GM23338 (cell line): ENCODE results near the gene BCL2. TPM values are rescaled to one million over a fixed set of nuclear protein-coding genes. Genes with fewer than 3 reads are reported as not detected.

Source experiments
- ATAC-seq: fragments of 200-7000 bp; cut with Tn5 transposase; 3 replicates; pipeline ENCODE4 v1.9.1; 2020
- DNase-seq: peaks from one replicate; pipeline ENCODE4 v3.0.0-alpha.2; 2015; ENCODE audit warnings: low spot score
- H2AFZ ChIP-seq: fragments of 200-600 bp; sonication (generic); 2 replicates; pipeline ENCODE4 v1.8.0; 2016; ENCODE audit warnings: antibody characterized with exemption, mild to moderate bottlenecking, moderate library complexity
- H3F3A ChIP-seq: fragments of 200-600 bp; sonication (generic); replicated peaks from 2 replicates; pipeline ENCODE4 v1.8.0; 2017; ENCODE audit warnings: antibody characterized with exemption, mixed run types, low read depth
- H3K27ac ChIP-seq: fragments of 200-600 bp; sonication (generic); 2 replicates; pipeline ENCODE4 v1.6.1; 2016; ENCODE audit warnings: low read depth
- H3K27me3 ChIP-seq: fragments of 200-600 bp; sonication (generic); 2 replicates; pipeline ENCODE4 v1.8.0; 2016; ENCODE audit warnings: mild to moderate bottlenecking, mixed run types, moderate library complexity; ENCODE audit not compliant: insufficient read depth
- H3K36me3 ChIP-seq: fragments of 200-600 bp; sonication (generic); 2 replicates; pipeline ENCODE4 v1.8.0; 2016; ENCODE audit warnings: mild to moderate bottlenecking; ENCODE audit not compliant: insufficient read depth
- H3K4me1 ChIP-seq: fragments of 200-600 bp; sonication (generic); 2 replicates; pipeline ENCODE4 v1.8.0; 2016; ENCODE audit warnings: mild to moderate bottlenecking, moderate library complexity; ENCODE audit not compliant: insufficient read depth
- H3K4me2 ChIP-seq: fragments of 200-600 bp; sonication (generic); 2 replicates; pipeline ENCODE4 v1.7.1; 2017; ENCODE audit warnings: mixed run types
- H3K4me3 ChIP-seq: fragments of 200-600 bp; sonication (generic); 2 replicates; pipeline ENCODE4 v1.6.1; 2016; ENCODE audit warnings: mixed run types
- H3K79me2 ChIP-seq: fragments of 200-600 bp; sonication (generic); replicated peaks from 2 replicates; pipeline ENCODE4 v1.8.0; 2017; ENCODE audit warnings: mild to moderate bottlenecking; ENCODE audit not compliant: insufficient read depth
- H3K9me2 ChIP-seq: fragments of 200-600 bp; sonication (generic); 2 replicates; pipeline ENCODE4 v1.8.0; 2017; ENCODE audit not compliant: insufficient read depth
- H4K20me1 ChIP-seq: fragments of 200-600 bp; sonication (generic); replicated peaks from 2 replicates; pipeline ENCODE4 v1.8.0; 2017; ENCODE audit warnings: mild to moderate bottlenecking; ENCODE audit not compliant: insufficient read depth
- H3K27ac Mint-ChIP-seq: 2 replicates; pipeline ENCODE4 v1.8.0; 2020; ENCODE audit warnings: inconsistent platforms, mild to moderate bottlenecking, moderate library complexity, mixed read lengths
- H3K27me3 Mint-ChIP-seq: 3 replicates; pipeline ENCODE4 v1.8.0; 2022; ENCODE audit warnings: low read depth, mild to moderate bottlenecking, moderate library complexity, mixed read lengths, inconsistent platforms; ENCODE audit not compliant: insufficient read depth, poor library complexity
- H3K36me3 Mint-ChIP-seq: 3 replicates; pipeline ENCODE4 v1.8.0; 2021; ENCODE audit warnings: low read depth, mild to moderate bottlenecking, inconsistent platforms, moderate library complexity, mixed read lengths
- H3K4me1 Mint-ChIP-seq: 3 replicates; pipeline ENCODE4 v1.8.0; 2020; ENCODE audit warnings: mild to moderate bottlenecking, inconsistent platforms, mixed read lengths
- H3K4me3 Mint-ChIP-seq: 3 replicates; pipeline ENCODE4 v1.8.0; 2021; ENCODE audit warnings: moderate library complexity, mild to moderate bottlenecking, inconsistent platforms, mixed read lengths
- H3K9me3 Mint-ChIP-seq: 3 replicates; pipeline ENCODE4 v1.8.0; 2020; ENCODE audit warnings: moderate library complexity, mild to moderate bottlenecking, inconsistent platforms, mixed read lengths
- CREB1 ChIP-seq: fragments of 250-450 bp; sonication (Bioruptor Pico); IDR thresholded peaks from 2 replicates; pipeline ENCODE4 v1.5.0; 2020; ENCODE audit warnings: low read depth, mild to moderate bottlenecking, moderate library complexity
- ETS1 ChIP-seq: IDR thresholded peaks from 2 replicates; pipeline ENCODE4 v1.6.1; 2016; ENCODE audit warnings: antibody characterized with exemption
- EZH2 ChIP-seq: fragments of 200-600 bp; sonication (generic); IDR thresholded peaks from one replicate; pipeline ENCODE4 v1.8.0; 2017; ENCODE audit warnings: antibody characterized with exemption, mild to moderate bottlenecking, low read depth; ENCODE audit not compliant: unreplicated experiment
- EZH2phosphoT487 ChIP-seq: fragments of 200-600 bp; sonication (generic); IDR thresholded peaks from one replicate; pipeline ENCODE4 v1.8.1; 2018; ENCODE audit warnings: antibody characterized with exemption; ENCODE audit not compliant: unreplicated experiment
- JUNB ChIP-seq: IDR thresholded peaks from one replicate; pipeline ENCODE4 v1.6.1; 2016; ENCODE audit warnings: antibody characterized with exemption; ENCODE audit not compliant: unreplicated experiment
- NANOG ChIP-seq: IDR thresholded peaks from 2 replicates; pipeline ENCODE4 v1.6.1; 2016; ENCODE audit warnings: antibody characterized with exemption, borderline replicate concordance
- POLR2AphosphoS5 ChIP-seq: IDR thresholded peaks from 2 replicates; pipeline ENCODE4 v1.6.1; 2016; ENCODE audit warnings: antibody characterized with exemption, low read depth
- REST ChIP-seq: IDR thresholded peaks from one replicate; pipeline ENCODE4 v1.6.1; 2018; ENCODE audit warnings: antibody characterized with exemption; ENCODE audit not compliant: unreplicated experiment
- STAT1 ChIP-seq: IDR thresholded peaks from one replicate; pipeline ENCODE4 v1.6.1; 2016; ENCODE audit warnings: antibody characterized with exemption; ENCODE audit not compliant: unreplicated experiment
- ZNF114 ChIP-seq: fragments of 250-450 bp; sonication (Bioruptor Pico); IDR thresholded peaks from 2 replicates; pipeline ENCODE4 v1.5.0; 2020; ENCODE audit warnings: mild to moderate bottlenecking, moderate library complexity
- ZNF331 ChIP-seq: fragments of 250-450 bp; sonication (Bioruptor Pico); IDR thresholded peaks from 2 replicates; pipeline ENCODE4 v1.5.0; 2020; ENCODE audit warnings: low read depth, mild to moderate bottlenecking, moderate library complexity
- ZNF462 ChIP-seq: fragments of 250-450 bp; sonication (Bioruptor Pico); IDR thresholded peaks from 2 replicates; pipeline ENCODE4 v1.5.0; 2020; ENCODE audit warnings: mild to moderate bottlenecking, moderate library complexity
- polyA plus RNA-seq: library from polyadenylated mRNA; unstranded; fragments of >200 nt; fragmentation: Nextera tagmentation; extraction: Ambion mirVana; gene quantifications from 2 replicates; pipeline ENCODE4 v1.2.1, GENCODE V29; 2016
- total RNA-seq: library from RNA; depleted of rRNA; stranded (reverse); fragments of >200 nt; shearing (Covaris generic); gene quantifications from 2 replicates; pipeline ENCODE4 v1.2.3, GENCODE V29; 2014
- TF ChIP-seq, protein P1 (sequence below), 2 experiments: fragments of 200-600 bp in 1 of 2; sonication (generic) in 1 of 2; conservative IDR thresholded peaks; 2 replicates each; pipeline versions ENCODE4 v1.5.1 to v1.6.1; 2016 to 2017; ENCODE audit warnings: antibody characterized with exemption in 2 of 2, low read depth in 2 of 2, mild to moderate bottlenecking in 2 of 2, moderate library complexity in 1 of 2

BCL2 gene
- total and polyA plus RNA-seq, 2 experiments from 2014 or later, result 1.2 to 4.0 TPM

GRCh38 chr18:63183952-63184770 is 135.4 kb downstream of the BCL2 start:
- Histone ChIP-seq H2AFZ (no peak overlapping the region), H3K27ac (no peak overlapping the region), H3F3A (no peaks in the 10 kb centered on the region), H3K4me1 (no peaks in the 10 kb centered on the region), H4K20me1 (no peaks in the 10 kb centered on the region), H3K36me3 (no peaks in the 10 kb centered on the region), H3K79me2 (no peaks in the 10 kb centered on the region), H3K27me3 (no peaks in the 10 kb centered on the region), H3K4me2 (no peak overlapping the region), H3K9me2 (no peaks in the 10 kb centered on the region), H3K4me3 (no peak overlapping the region)
- Mint-ChIP-seq H3K27ac (no peak overlapping the region; the same call in 1 of the 2 replicates), H3K4me1 (peaks cover 13% of the 10 kb centered on the region; the same call in 2 of the 3 replicates), H3K4me3 (no peak overlapping the region), H3K9me3 (no peaks in the 10 kb centered on the region), H3K36me3 (no peaks in the 10 kb centered on the region), H3K27me3 (peaks cover 4% of the 10 kb centered on the region)
- ATAC-seq (no peak), DNase-seq (no peak)
- TF ChIP-seq ETS1 (no peak), REST (no peak), POLR2AphosphoS5 (no peak), ZNF114 (CRISPR knock-in tag) (no peak), EZH2 (no peak), NANOG (no peak), EZH2phosphoT487 (no peak), ZNF331 (CRISPR knock-in tag) (no peak), JUNB (no peak), ZNF462 (no peak), STAT1 (no peak), CREB1 (CRISPR knock-in tag) (no peak)
- TF ChIP-seq, protein P1, sequence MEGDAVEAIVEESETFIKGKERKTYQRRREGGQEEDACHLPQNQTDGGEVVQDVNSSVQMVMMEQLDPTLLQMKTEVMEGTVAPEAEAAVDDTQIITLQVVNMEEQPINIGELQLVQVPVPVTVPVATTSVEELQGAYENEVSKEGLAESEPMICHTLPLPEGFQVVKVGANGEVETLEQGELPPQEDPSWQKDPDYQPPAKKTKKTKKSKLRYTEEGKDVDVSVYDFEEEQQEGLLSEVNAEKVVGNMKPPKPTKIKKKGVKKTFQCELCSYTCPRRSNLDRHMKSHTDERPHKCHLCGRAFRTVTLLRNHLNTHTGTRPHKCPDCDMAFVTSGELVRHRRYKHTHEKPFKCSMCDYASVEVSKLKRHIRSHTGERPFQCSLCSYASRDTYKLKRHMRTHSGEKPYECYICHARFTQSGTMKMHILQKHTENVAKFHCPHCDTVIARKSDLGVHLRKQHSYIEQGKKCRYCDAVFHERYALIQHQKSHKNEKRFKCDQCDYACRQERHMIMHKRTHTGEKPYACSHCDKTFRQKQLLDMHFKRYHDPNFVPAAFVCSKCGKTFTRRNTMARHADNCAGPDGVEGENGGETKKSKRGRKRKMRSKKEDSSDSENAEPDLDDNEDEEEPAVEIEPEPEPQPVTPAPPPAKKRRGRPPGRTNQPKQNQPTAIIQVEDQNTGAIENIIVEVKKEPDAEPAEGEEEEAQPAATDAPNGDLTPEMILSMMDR (conservative IDR thresholded peaks at IDR 0.05; ENCODE audit: low read depth in 2 of 2), result no peak
